ENCODE data around the gene TCP1. TPM values are rescaled to one million over a fixed set of nuclear protein-coding genes. Genes with fewer than 3 reads are reported as not detected.

Gene TCP1
- total and polyA plus RNA-seq, 2 of the 13 experiments (the other 11 are each of a cell fraction or from before 2014, with no cell fraction given) = 116 to 553 TPM

- no peak for TF ChIP-seq ZBTB40 (IDR thresholded peaks at IDR 0.05)
- TF ChIP-seq ZBTB40 (CRISPR knock-in tag; IDR thresholded peaks at IDR 0.05) = no peak
- no peak for TF ChIP-seq SOX13 (IDR thresholded peaks at IDR 0.05)
- no peak for TF ChIP-seq SOX13 (CRISPR knock-in tag; conservative IDR thresholded peaks at IDR 0.05 in 1 of 2, IDR thresholded peaks at IDR 0.05 in 1 of 2)
- no peak for TF ChIP-seq TFE3 (CRISPR knock-in tag; IDR thresholded peaks at IDR 0.05)
- TF ChIP-seq CREB3 (CRISPR knock-in tag; IDR thresholded peaks at IDR 0.05) = no peak; the same call in 1 of the 2 replicates
- TF ChIP-seq HNRNPL (IDR thresholded peaks at IDR 0.05; ENCODE audit: low read depth, low read length) = no peak
- no peak for TF ChIP-seq ASH2L (IDR thresholded peaks at IDR 0.05; ENCODE audit: insufficient read length, low read depth, low read length)
- TF ChIP-seq YY1 (IDR thresholded peaks at IDR 0.05; ENCODE audit: insufficient read depth, insufficient replicate concordance, low read depth, low read length) = no peak
- 0 out of 2 replicates have a peak, but pooled peaks have one; percentile 27 for TF ChIP-seq ZNF205 (CRISPR knock-in tag; IDR thresholded peaks at IDR 0.05)
- no peak for TF ChIP-seq ZNF30 (CRISPR knock-in tag; IDR thresholded peaks at IDR 0.05)
- no peak for TF ChIP-seq CREB1 (IDR thresholded peaks at IDR 0.05)
- no peak for TF ChIP-seq CREB1 (CRISPR knock-in tag; IDR thresholded peaks at IDR 0.05)
- TF ChIP-seq DNMT1 (CRISPR knock-in tag; IDR thresholded peaks at IDR 0.05) = 0 out of 2 replicates have a peak, but pooled peaks have one; percentile 35
- no peak for TF ChIP-seq ZNF282 (IDR thresholded peaks at IDR 0.05; ENCODE audit: partially characterized antibody)
- TF ChIP-seq GATAD2A (CRISPR knock-in tag; IDR thresholded peaks at IDR 0.05) = no peak
- TF ChIP-seq HMG20B (CRISPR knock-in tag; conservative IDR thresholded peaks at IDR 0.05) = no peak
- no peak for TF ChIP-seq NFYB (CRISPR knock-in tag; IDR thresholded peaks at IDR 0.05)
- TF ChIP-seq KLF13 (CRISPR knock-in tag; IDR thresholded peaks at IDR 0.05) = no peak
- TF ChIP-seq TP53 (CRISPR knock-in tag; conservative IDR thresholded peaks at IDR 0.05) = no peak
- TF ChIP-seq PRPF4 (IDR thresholded peaks at IDR 0.05; ENCODE audit: low read depth, low read length, poor library complexity, severe bottlenecking) = no peak
Measured at GRCh38 chr6:159788753-159789376, 537 bp downstream of the TCP1 start (continued).

All from HepG2 (cell line).